OCI-LY1 (cell line): ENCODE measurements around the gene FIS1.
"Not testable (repeated sequence)": the region's sequence is repeated elsewhere in the genome, so short reads cannot be mapped to it uniquely, and the experiment has no call there.

Experiments used
- EZH2 ChIP-seq: fragments of 200-600 bp; sonication (generic), shearing (Covaris generic); IDR thresholded peaks from 2 replicates; pipeline ENCODE4 v1.8.0; 2017; ENCODE audit warnings: borderline replicate concordance, mixed run types, mild to moderate bottlenecking, antibody characterized with exemption, low read length, moderate library complexity, mixed read lengths
- TF ChIP-seq, protein P1 (sequence below): fragments of 200-600 bp; sonication (generic), shearing (Covaris generic); IDR thresholded peaks from 2 replicates; pipeline ENCODE4 v1.5.1; 2017; ENCODE audit warnings: mild to moderate bottlenecking, antibody characterized with exemption, low read length, moderate library complexity, mixed read lengths

DNA sequence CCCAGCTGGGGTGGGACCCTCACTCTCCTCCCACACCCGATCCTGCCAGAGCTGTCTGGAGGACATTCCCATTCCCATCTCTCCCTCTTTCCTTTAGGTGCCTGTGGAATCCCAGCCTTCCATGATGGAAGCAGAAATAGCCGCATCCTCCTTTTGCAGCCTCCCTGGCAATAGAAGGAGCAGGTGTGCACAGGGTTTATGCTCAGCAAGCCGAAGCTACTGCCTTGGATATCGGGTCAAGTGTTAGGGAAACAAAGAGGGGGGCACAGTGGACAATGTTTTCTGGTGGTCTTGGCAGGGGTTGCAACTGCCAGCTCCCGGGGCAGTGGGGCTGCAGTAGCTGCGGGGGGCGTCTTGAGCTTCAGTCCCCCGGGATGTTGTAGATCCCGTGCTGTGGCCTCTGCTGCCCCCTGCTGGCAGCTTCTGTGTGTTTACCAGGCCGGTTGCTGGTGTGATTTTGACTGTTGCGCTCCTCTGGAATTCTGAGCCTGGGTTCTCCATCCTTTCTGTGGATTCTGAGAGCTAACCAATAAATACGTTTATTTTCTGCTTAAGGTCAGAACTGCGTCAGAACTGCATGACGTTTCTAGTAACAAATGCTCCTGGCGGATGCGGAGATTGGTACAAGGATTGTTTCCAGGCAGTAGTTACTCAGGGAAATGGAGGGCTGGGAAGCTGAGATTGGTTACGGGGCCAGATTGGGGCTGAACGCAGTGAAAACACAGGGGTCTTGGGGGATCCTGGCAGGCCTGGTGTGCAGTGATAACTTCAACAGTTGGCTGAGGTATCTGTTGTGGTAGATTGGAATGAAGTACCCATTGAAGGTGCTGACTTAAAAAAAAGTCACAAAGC lies 45.5 kb upstream of the FIS1 start:
- not testable (repeated sequence) for TF ChIP-seq EZH2
- TF ChIP-seq, protein P1, sequence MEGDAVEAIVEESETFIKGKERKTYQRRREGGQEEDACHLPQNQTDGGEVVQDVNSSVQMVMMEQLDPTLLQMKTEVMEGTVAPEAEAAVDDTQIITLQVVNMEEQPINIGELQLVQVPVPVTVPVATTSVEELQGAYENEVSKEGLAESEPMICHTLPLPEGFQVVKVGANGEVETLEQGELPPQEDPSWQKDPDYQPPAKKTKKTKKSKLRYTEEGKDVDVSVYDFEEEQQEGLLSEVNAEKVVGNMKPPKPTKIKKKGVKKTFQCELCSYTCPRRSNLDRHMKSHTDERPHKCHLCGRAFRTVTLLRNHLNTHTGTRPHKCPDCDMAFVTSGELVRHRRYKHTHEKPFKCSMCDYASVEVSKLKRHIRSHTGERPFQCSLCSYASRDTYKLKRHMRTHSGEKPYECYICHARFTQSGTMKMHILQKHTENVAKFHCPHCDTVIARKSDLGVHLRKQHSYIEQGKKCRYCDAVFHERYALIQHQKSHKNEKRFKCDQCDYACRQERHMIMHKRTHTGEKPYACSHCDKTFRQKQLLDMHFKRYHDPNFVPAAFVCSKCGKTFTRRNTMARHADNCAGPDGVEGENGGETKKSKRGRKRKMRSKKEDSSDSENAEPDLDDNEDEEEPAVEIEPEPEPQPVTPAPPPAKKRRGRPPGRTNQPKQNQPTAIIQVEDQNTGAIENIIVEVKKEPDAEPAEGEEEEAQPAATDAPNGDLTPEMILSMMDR, result peak; percentile 73
